ENCODE results near the gene PARD3B. TPM values are rescaled to one million over a fixed set of nuclear protein-coding genes. Genes with fewer than 3 reads are reported as not detected.

The PARD3B gene
- total and polyA plus RNA-seq, 2 donors (not counting 1 experiment from before 2014, with no cell fraction given), result 7.4 to 20.6 TPM

DNA sequence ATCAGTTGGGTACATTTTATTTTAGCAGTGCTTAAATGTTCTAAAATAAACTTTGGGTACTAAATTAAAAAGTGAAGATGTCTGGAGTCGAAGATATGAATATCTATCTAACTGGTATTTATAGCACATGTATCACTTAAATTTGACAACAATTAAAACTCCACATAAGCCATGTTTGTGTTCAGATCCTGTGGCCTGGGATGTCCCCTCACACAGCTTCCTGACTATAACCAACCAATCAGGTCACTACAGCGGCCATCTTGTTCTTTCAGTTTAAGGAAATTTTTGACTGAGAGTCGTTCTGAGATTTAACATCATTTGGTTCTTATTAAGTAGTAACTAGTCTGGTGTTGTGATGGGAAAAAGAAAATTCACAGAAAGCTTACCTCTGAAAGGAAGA lies 966.4 kb downstream of the PARD3B start:
- Histone ChIP-seq H3K27me3 (ENCODE audit: control insufficient read depth, insufficient read depth, low read length) (no peaks in the 10 kb centered on the region), H3K4me2 (ENCODE audit: extremely low read depth, insufficient read depth, low read length) (no peak overlapping the region), H3K9me3 (ENCODE audit: control insufficient read depth, insufficient read depth, low read depth, low read length) (no peaks in the 10 kb centered on the region), H3K27ac (ENCODE audit: insufficient read depth, low read length) (no peak overlapping the region), H2AFZ (ENCODE audit: low read length) (no peak overlapping the region), H3K9ac (ENCODE audit: insufficient read depth, low read length) (no peak overlapping the region), H3K4me3 (replicated peaks in 1 of 4; ENCODE audit: control extremely low read depth in 1 of 4, insufficient read depth in 1 of 4, low read depth in 3 of 4, low read length in 4 of 4) (no peak overlapping the region), H3K79me2 (ENCODE audit: control insufficient read depth, insufficient read depth, low read length) (no peaks in the 10 kb centered on the region), H4K20me1 (ENCODE audit: control insufficient read depth, extremely low read depth, insufficient read depth, low read length) (no peaks in the 10 kb centered on the region), H3K4me1 (ENCODE audit: control insufficient read depth, extremely low read depth, insufficient read depth, low read length) (no peaks in the 10 kb centered on the region), H3K36me3 (ENCODE audit: control insufficient read depth, insufficient read depth, low read length) (no peaks in the 10 kb centered on the region)
- TF ChIP-seq, protein P1, sequence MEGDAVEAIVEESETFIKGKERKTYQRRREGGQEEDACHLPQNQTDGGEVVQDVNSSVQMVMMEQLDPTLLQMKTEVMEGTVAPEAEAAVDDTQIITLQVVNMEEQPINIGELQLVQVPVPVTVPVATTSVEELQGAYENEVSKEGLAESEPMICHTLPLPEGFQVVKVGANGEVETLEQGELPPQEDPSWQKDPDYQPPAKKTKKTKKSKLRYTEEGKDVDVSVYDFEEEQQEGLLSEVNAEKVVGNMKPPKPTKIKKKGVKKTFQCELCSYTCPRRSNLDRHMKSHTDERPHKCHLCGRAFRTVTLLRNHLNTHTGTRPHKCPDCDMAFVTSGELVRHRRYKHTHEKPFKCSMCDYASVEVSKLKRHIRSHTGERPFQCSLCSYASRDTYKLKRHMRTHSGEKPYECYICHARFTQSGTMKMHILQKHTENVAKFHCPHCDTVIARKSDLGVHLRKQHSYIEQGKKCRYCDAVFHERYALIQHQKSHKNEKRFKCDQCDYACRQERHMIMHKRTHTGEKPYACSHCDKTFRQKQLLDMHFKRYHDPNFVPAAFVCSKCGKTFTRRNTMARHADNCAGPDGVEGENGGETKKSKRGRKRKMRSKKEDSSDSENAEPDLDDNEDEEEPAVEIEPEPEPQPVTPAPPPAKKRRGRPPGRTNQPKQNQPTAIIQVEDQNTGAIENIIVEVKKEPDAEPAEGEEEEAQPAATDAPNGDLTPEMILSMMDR (conservative IDR thresholded peaks at IDR 0.05 in 1 of 2, IDR thresholded peaks at IDR 0.05 in 1 of 2; ENCODE audit: low read depth in 1 of 2, low read length in 2 of 2), result no peak
- TF ChIP-seq EZH2 (IDR thresholded peaks at IDR 0.05; ENCODE audit: low read length, missing control alignments), result no peak
- DNase-seq (ENCODE audit: low read depth in 2 of 2), result peak in 1 of 2 donors; percentile 22

DNA sequence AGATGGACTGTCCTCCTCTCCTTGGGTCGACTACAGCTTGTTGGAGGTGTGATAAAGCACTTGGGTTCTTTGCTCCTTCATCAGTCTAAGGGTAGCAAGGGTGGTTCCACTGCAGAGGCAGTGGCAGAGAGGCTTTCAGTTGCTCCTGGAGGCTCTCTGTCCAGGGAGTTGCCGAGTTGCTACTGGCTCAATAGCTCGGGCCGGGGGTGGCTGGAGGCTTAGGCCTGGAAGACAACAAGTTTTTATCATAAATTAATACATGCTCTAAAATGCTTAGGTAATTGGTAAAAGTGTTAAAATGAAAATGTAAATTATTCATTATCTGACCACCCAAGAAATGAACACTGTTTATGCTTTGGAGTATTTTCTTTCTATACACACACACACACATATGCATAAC lies 975.0 kb downstream of the PARD3B start:
- no peaks in the 10 kb centered on the region for H3K36me3 ChIP-seq (ENCODE audit: control insufficient read depth, insufficient read depth, low read length)
- H3K27me3 ChIP-seq (ENCODE audit: control insufficient read depth, insufficient read depth, low read length), result no peaks in the 10 kb centered on the region
- H3K9ac ChIP-seq (ENCODE audit: insufficient read depth, low read length), result no peak overlapping the region
- H2AFZ ChIP-seq (ENCODE audit: low read length), result no peak overlapping the region
- H3K4me2 ChIP-seq (ENCODE audit: extremely low read depth, insufficient read depth, low read length), result no peak overlapping the region
- no peak for DNase-seq (ENCODE audit: low read depth in 2 of 2)
- H3K79me2 ChIP-seq (ENCODE audit: control insufficient read depth, insufficient read depth, low read length), result no peaks in the 10 kb centered on the region
- no peak overlapping the region for H3K27ac ChIP-seq (ENCODE audit: insufficient read depth, low read length)
- H3K4me3 ChIP-seq (replicated peaks in 1 of 4; ENCODE audit: control extremely low read depth in 1 of 4, insufficient read depth in 1 of 4, low read depth in 3 of 4, low read length in 4 of 4), result no peak overlapping the region
- no peak for TF ChIP-seq EZH2 (IDR thresholded peaks at IDR 0.05; ENCODE audit: low read length, missing control alignments)
- no peaks in the 10 kb centered on the region for H3K4me1 ChIP-seq (ENCODE audit: control insufficient read depth, extremely low read depth, insufficient read depth, low read length)
- no peaks in the 10 kb centered on the region for H4K20me1 ChIP-seq (ENCODE audit: control insufficient read depth, extremely low read depth, insufficient read depth, low read length)
- no peaks in the 10 kb centered on the region for H3K9me3 ChIP-seq (ENCODE audit: control insufficient read depth, insufficient read depth, low read depth, low read length)

GRCh38 chr2:205524656-205525055 lies 979.4 kb downstream of the PARD3B start:
- Histone ChIP-seq H3K36me3 (ENCODE audit: control insufficient read depth, insufficient read depth, low read length) (no peaks in the 10 kb centered on the region), H3K79me2 (ENCODE audit: control insufficient read depth, insufficient read depth, low read length) (no peaks in the 10 kb centered on the region), H4K20me1 (ENCODE audit: control insufficient read depth, extremely low read depth, insufficient read depth, low read length) (no peaks in the 10 kb centered on the region), H3K27me3 (ENCODE audit: control insufficient read depth, insufficient read depth, low read length) (no peaks in the 10 kb centered on the region), H3K4me1 (ENCODE audit: control insufficient read depth, extremely low read depth, insufficient read depth, low read length) (no peaks in the 10 kb centered on the region), H3K27ac (ENCODE audit: insufficient read depth, low read length) (no peak overlapping the region), H3K4me3 (replicated peaks in 1 of 4; ENCODE audit: control extremely low read depth in 1 of 4, insufficient read depth in 1 of 4, low read depth in 3 of 4, low read length in 4 of 4) (no peak overlapping the region), H3K9ac (ENCODE audit: insufficient read depth, low read length) (no peak overlapping the region), H3K4me2 (ENCODE audit: extremely low read depth, insufficient read depth, low read length) (no peak overlapping the region), H3K9me3 (ENCODE audit: control insufficient read depth, insufficient read depth, low read depth, low read length) (no peaks in the 10 kb centered on the region), H2AFZ (ENCODE audit: low read length) (no peak overlapping the region)
- DNase-seq (ENCODE audit: low read depth in 2 of 2), result no peak
- TF ChIP-seq, protein P1 (conservative IDR thresholded peaks at IDR 0.05 in 1 of 2, IDR thresholded peaks at IDR 0.05 in 1 of 2; ENCODE audit: low read depth in 1 of 2, low read length in 2 of 2), result no peak
- TF ChIP-seq EZH2 (IDR thresholded peaks at IDR 0.05; ENCODE audit: low read length, missing control alignments), result no peak

Measured in fibroblast of lung (primary cell).